ENCODE data around the gene NCKAP1. TPM values are rescaled to one million over a fixed set of nuclear protein-coding genes. Genes with fewer than 3 reads are reported as not detected.

The NCKAP1 gene
- total RNA-seq, 4 donors from 2014 or later: 45.3 to 99.7 (median 74.3) TPM

GRCh38 chr2:182910965-182911364, 127.3 kb downstream of the NCKAP1 start:
- no peak for DNase-seq
- Histone ChIP-seq H3K36me3 (peaks cover 0 to 3% (median 0%) of the 10 kb centered on the region in 4 donors), H3K27me3 (no peaks in the 10 kb centered on the region), H3K4me1 (no peaks in the 10 kb centered on the region), H3K9me3 (no peaks in the 10 kb centered on the region), H3K4me3 (no peak overlapping the region), H3K27ac (no peak overlapping the region)
- intact Hi-C loops (cut with DNase I; ENCODE audit: low total_unique reads) (no loop called here), in situ Hi-C loops (cut with MboI; ENCODE audit: low pct_ligation_motif_present in 1 of 4, low pct_unique_long_range_greater_than_20kb in 1 of 4, low sequenced_read_pairs in 3 of 4) (no loop called here)
- 81 to 100% methylated on average over 1 of the region's 1 CpG for WGBS, 2 donors (ENCODE audit: low coverage in 1 of 2)
- no peak for TF ChIP-seq POLR2AphosphoS5 (IDR thresholded peaks at IDR 0.05)
- TF ChIP-seq EP300 (IDR thresholded peaks at IDR 0.05; ENCODE audit: low read depth): no peak

DNA sequence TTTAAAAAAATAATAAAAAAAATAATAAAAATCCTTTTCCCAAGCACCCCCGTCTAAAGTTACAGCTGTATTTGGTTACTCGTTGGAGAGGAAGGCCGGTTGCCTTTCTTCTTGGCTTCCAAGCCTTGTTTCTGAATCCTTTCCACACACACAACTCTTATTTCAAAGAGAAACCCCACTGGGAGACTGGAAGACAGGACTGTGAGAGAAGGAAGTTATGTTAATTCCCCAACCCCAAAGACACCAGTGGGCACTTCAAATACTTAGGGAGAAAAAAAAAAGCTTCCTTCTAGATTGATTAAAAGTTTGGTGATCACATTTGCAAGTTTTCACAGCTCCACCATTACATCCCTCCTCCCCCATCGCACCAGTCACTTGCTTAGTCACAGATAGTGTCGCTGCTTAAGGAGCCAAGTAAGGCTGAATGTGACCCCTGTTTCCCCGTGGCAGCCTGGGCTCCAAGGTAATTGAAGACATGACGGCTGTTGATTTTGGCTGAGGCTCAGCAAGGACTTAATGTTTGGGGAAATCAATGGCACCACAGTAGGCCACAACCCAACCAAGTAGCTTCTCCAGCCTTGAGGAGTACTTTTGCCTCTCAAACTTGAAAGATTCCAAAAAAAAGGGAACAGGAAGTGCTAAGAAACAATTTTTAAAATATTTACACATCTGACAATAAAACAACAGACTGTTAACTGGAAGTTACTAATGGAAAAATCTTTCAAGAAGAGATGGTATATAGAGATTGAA, 131.0 kb downstream of the NCKAP1 start:
- TF ChIP-seq CTCF (IDR thresholded peaks at IDR 0.05): no peak
- TF ChIP-seq POLR2AphosphoS5 (IDR thresholded peaks at IDR 0.05): no peak
- no peak for TF ChIP-seq EP300 (IDR thresholded peaks at IDR 0.05; ENCODE audit: low read depth)
- TF ChIP-seq POLR2A (IDR thresholded peaks at IDR 0.05): no peak
- Histone ChIP-seq H3K27ac (no peak overlapping the region), H3K27me3 (no peaks in the 10 kb centered on the region), H3K9me3 (no peaks in the 10 kb centered on the region), H3K4me1 (no peaks in the 10 kb centered on the region), H3K4me3 (no peak overlapping the region), H3K36me3 (peaks cover 0 to 3% (median 0%) of the 10 kb centered on the region in 4 donors)
- 72 to 75% methylated on average over 7 of the region's 7 CpGs for WGBS, 2 donors (ENCODE audit: low coverage in 1 of 2)
- in situ Hi-C loops (cut with MboI; ENCODE audit: low pct_ligation_motif_present in 1 of 4, low pct_unique_long_range_greater_than_20kb in 1 of 4, low sequenced_read_pairs in 3 of 4) (no loop called here), intact Hi-C loops (cut with DNase I; ENCODE audit: low total_unique reads) (no loop called here)
- no peak for DNase-seq

GRCh38 chr2:182906454-182906853, 131.8 kb downstream of the NCKAP1 start:
- TF ChIP-seq EP300 (IDR thresholded peaks at IDR 0.05; ENCODE audit: low read depth) (no peak), CTCF (IDR thresholded peaks at IDR 0.05) (no peak), POLR2AphosphoS5 (IDR thresholded peaks at IDR 0.05) (no peak), POLR2A (IDR thresholded peaks at IDR 0.05) (no peak)
- in situ Hi-C loops (cut with MboI; ENCODE audit: low pct_ligation_motif_present in 1 of 4, low pct_unique_long_range_greater_than_20kb in 1 of 4, low sequenced_read_pairs in 3 of 4) (no loop called here), intact Hi-C loops (cut with DNase I; ENCODE audit: low total_unique reads) (no loop called here)
- Histone ChIP-seq H3K4me1 (no peaks in the 10 kb centered on the region), H3K27ac (no peak overlapping the region), H3K9me3 (no peaks in the 10 kb centered on the region), H3K27me3 (no peaks in the 10 kb centered on the region), H3K36me3 (peaks cover 0 to 3% (median 0%) of the 10 kb centered on the region in 4 donors), H3K4me3 (no peak overlapping the region)
- no peak for DNase-seq

DNA sequence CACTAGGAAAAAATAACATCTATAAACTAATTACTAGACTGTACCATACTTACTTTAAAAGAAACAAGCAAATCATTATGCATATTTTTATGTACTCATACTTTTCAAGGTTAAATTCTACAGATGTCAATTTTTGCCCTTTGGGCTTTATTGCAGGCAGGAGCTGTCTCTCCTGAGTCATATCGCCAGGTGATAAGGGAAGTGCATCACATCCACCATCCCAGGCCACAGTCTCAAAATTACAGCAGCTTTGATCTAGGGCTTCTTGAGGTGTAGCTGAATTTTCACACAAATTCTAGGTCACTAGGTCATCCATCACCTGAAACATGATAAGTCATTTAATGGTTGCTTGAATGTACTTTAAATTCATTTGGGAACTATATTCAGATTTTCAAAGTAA, 133.4 kb downstream of the NCKAP1 start:
- H3K4me3 ChIP-seq: no peak overlapping the region
- DNase-seq: no peak
- H3K4me1 ChIP-seq: no peaks in the 10 kb centered on the region
- TF ChIP-seq POLR2A (IDR thresholded peaks at IDR 0.05) (no peak), POLR2AphosphoS5 (IDR thresholded peaks at IDR 0.05) (no peak), CTCF (IDR thresholded peaks at IDR 0.05) (no peak), EP300 (IDR thresholded peaks at IDR 0.05; ENCODE audit: low read depth) (no peak)
- no peaks in the 10 kb centered on the region for H3K36me3 ChIP-seq
- H3K9me3 ChIP-seq: no peaks in the 10 kb centered on the region
- no peaks in the 10 kb centered on the region for H3K27me3 ChIP-seq
- no peak overlapping the region for H3K27ac ChIP-seq
- 89% methylated on average over 1 of the region's 1 CpG; no CpG with 5 or more reads in 1 of the 2 donors for whole genome bisulfite sequencing, 2 donors (ENCODE audit: low coverage in 1 of 2)
- in situ Hi-C loops (cut with MboI; ENCODE audit: low pct_ligation_motif_present in 1 of 4, low pct_unique_long_range_greater_than_20kb in 1 of 4, low sequenced_read_pairs in 3 of 4) (no loop called here), intact Hi-C loops (cut with DNase I; ENCODE audit: low total_unique reads) (no loop called here)

DNA sequence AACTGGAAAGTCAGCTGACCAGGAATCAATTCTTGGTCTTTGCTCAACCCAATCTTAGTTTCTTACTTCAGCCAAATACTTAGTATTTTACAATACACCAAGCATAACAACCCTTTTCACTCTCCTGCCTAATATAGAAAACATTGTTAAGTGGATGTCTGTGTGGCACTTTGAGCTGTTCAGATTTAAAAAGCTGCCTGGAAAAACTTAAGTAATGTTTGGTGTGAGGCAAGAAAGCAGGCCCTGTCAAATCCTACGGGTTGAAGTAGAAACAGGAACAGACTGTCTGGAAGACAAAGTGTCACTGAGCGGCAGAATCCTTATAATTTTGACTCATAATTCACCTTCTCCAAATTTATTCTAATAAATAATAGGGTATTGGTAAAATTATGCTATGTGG, 134.7 kb downstream of the NCKAP1 start:
- in situ Hi-C loops (cut with MboI; ENCODE audit: low pct_ligation_motif_present in 1 of 4, low pct_unique_long_range_greater_than_20kb in 1 of 4, low sequenced_read_pairs in 3 of 4) (no loop called here), intact Hi-C loops (cut with DNase I; ENCODE audit: low total_unique reads) (no loop called here)
- H3K9me3 ChIP-seq: no peaks in the 10 kb centered on the region
- no peaks in the 10 kb centered on the region for H3K4me1 ChIP-seq
- TF ChIP-seq CTCF (IDR thresholded peaks at IDR 0.05): no peak
- TF ChIP-seq POLR2A (IDR thresholded peaks at IDR 0.05): no peak
- TF ChIP-seq POLR2AphosphoS5 (IDR thresholded peaks at IDR 0.05): no peak
- no peak for TF ChIP-seq EP300 (IDR thresholded peaks at IDR 0.05; ENCODE audit: low read depth)
- no peak overlapping the region for H3K4me3 ChIP-seq
- no peak for DNase-seq
- no peak overlapping the region for H3K27ac ChIP-seq
- H3K36me3 ChIP-seq: no peaks in the 10 kb centered on the region
- H3K27me3 ChIP-seq: no peaks in the 10 kb centered on the region
- 79 to 83% methylated on average over 2 of the region's 2 CpGs for WGBS, 2 donors (ENCODE audit: low coverage in 1 of 2)

All from transverse colon (tissue), 4 donors.